Subcutaneous preadipocyte (primary cell): ENCODE measurements around the gene CTSK. TPM values are rescaled to one million over a fixed set of nuclear protein-coding genes. Genes with fewer than 3 reads are reported as not detected.

Source experiments
- small RNA-seq: library from RNA; depleted of rRNA; stranded (forward); fragments of <200 nt; gene quantifications from one replicate; pipeline ENCODE3, GENCODE V24; 2012
- total RNA-seq: library from RNA; depleted of rRNA; stranded (reverse); fragments of >200 nt; gene quantifications from 2 replicates; pipeline ENCODE4 v1.2.3, GENCODE V29; 2012

CTSK gene
- total RNA-seq = 196 and 415 TPM in 2 replicates

DNA sequence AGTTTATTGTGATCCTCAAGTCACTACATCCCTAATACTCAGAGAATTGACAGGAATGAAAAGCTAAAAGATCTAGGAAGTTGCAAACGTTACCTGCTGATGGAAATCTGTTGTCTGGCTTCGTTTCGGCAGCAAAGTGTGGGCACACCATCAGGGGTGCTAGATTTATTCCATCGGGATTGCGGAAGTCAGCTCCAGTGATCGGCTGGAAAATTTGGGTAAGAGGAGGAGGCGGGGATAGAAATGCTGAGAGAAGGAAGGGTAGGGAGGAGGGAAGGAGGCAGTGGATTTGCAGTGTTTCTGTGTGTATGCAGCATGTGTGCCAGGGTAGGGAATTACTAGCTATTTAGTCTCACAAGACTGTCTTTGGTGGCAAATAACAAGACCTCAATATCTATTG lies at the start of gene CTSK:
TSS of gene CTSK (minus strand) at position 140 of the 400 bp plus-strand sequence. CDS start 1,455 bp downstream, outside the sequence.

DNA sequence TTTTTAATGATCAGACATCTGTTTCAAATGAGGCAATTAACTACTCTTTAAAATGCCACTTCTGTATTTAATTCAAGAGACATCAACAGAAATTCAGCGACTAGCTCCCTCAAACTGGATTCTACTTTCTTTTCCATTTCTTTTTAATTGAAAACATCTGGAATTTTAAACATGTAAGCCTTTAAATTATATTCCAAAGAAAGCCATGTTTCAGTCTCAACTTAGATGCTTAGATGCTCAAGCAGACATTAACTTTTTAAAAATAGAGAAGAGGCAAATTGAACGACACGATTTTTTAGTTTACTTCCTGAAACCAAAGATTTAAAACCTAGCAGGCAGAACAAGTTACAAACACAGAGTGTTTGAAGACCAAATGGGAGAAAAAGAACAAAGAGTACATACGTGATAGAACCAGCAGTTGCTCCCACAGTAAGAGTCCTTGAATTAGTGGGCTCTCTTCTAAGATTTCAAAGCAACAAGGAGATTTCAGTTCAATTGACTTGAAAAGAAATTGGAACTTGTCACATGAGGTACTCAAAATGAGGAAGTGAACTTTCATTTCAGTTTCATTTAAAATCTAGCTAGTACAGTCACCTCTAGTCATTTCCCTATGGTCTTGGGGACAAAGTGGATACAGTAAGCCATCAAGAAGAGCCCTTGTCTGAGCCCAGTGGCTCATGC lies 42.6 kb downstream of the CTSK start, which contains the start of gene CTSS:
TSS of gene CTSS (minus strand) at position 483 of the 681 bp plus-strand sequence. CDS start 1,015 bp downstream, outside the sequence.

Small RNAs within 50 kb of the gene (small RNA-seq; reads per million reads assigned to genes)
- gene RNU6-1309P = not detected

Other genes starting within 250 kb of the CTSK start
- 203 and 308 TPM in 2 replicates for gene MCL1, start 228.7 kb downstream of the CTSK start, total RNA-seq
- gene ENSA, start 178.6 kb downstream of the CTSK start, total RNA-seq = 75.3 and 96.0 TPM in 2 replicates
- 14.7 and 15.2 TPM in 2 replicates for gene GOLPH3L, start 111.1 kb downstream of the CTSK start, total RNA-seq
- gene HORMAD1, start 87.4 kb downstream of the CTSK start, total RNA-seq = under 0.01 TPM in 1 of 2 replicates, not detected in the other
- 3.3 and 5.5 TPM in 2 replicates for gene CTSS, start 42.5 kb downstream of the CTSK start, total RNA-seq
- gene ARNT, start 68.3 kb upstream of the CTSK start, total RNA-seq = 42.3 and 42.6 TPM in 2 replicates
- not detected in 2 replicates for gene CTXND2, start 78.9 kb upstream of the CTSK start, total RNA-seq
- 32.7 and 35.8 TPM in 2 replicates for gene SETDB1, start 118.1 kb upstream of the CTSK start, total RNA-seq
- gene CERS2, start 166.6 kb upstream of the CTSK start, total RNA-seq = 99.6 and 168 TPM in 2 replicates
- 0.20 and 0.37 TPM in 2 replicates for gene ANXA9, start 174.0 kb upstream of the CTSK start, total RNA-seq
- 8.8 and 9.9 TPM in 2 replicates for gene MINDY1, start 198.6 kb upstream of the CTSK start, total RNA-seq
- 5.1 and 5.7 TPM in 2 replicates for gene PRUNE1, start 200.2 kb upstream of the CTSK start, total RNA-seq
- 0.37 and 0.39 TPM in 2 replicates for gene BNIPL, start 228.3 kb upstream of the CTSK start, total RNA-seq
- gene C1orf56, start 239.5 kb upstream of the CTSK start, total RNA-seq = 2.2 and 2.3 TPM in 2 replicates